Stimulated activated CD8-positive, alpha-beta memory T cell treated with anti-CD3 and anti-CD28 coated beads, Interleukin-2, amount 100 ng/mL, for 1 hour (primary cell): ENCODE measurements around the gene ANKS1B.
"Not testable (repeated sequence)": the region's sequence is repeated elsewhere in the genome, so short reads cannot be mapped to it uniquely, and the experiment has no call there.

ENCODE experiments used
- DNase-seq, 2 donors: peaks; one replicate each; pipeline ENCODE4 v3.0.0-alpha.2; 2020; ENCODE audit warnings: low read depth in 2 of 2

The ANKS1B gene

DNA sequence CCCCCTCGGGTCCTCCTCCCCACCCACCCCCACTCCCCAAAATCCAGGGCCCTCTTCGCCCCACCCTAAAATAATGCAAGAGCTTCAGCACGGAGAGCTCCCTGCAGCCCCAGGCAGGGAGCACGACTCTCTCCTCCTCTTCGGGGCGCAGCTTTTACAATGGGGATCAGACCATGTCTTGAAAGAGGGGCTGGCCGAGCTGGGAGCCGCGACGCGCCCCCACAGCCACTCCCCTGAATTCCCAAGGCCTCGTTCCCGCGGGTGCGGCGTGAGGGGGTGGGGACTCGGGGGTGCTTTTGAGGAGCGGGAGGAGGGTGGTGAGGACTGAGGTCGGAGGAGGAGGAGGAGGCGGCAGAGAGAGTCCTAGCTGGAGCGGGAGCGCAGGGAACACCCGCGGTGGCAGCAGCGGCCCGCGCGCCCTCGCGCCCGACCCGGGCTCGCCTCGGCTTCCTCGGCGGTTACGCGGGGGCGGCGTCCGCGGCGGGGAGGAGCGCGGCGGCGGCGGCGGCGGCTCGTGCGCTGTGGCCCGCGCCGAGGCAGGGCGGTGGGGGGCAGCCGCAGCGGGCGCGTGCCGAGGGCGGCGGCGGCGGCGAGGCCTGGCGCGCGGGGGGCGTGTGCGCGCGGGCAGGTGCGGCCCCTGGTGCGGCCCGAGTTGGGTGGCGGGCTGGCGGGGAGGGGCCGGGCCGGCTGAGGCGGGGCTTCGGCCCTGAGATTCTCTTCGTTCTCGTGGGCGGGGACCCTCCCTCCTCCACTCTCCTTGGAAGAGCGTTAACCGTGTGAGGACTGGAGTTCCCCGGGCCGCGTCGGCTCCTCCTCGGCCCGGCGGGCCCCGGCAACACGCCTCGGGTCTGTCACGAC, at the start of gene ANKS1B:
Gene ANKS1B, minus strand, starts transcription at position 666 of the 858 bp plus-strand sequence. CDS start 699 bp downstream, outside the sequence.
- DNase-seq = no peak

- DNase-seq = no peak
Observed at GRCh38 chr12:100031836-100032235, 47.1 kb upstream of the ANKS1B start.

- no peak for DNase-seq
Observed at GRCh38 chr12:100027671-100028070, 42.9 kb upstream of the ANKS1B start.

DNA sequence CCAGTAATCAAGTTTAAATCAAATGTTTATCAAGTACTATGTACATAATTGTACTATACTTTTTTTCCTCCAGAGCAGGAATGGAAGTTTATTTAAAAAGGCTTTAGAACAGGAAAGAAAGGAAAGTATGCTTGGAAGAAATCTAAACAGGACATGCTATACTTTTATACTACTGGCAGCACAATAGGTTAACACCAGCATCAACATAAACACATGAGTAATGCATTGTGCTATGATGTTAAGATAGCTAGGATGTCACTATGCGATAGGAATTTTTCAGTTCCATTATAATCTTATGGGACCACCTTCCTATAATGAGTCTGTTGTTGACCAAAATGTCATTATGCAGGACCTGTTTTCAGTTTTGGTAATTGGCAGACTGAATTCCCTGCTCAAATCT, 41.5 kb upstream of the ANKS1B start:
- DNase-seq = no peak

DNA sequence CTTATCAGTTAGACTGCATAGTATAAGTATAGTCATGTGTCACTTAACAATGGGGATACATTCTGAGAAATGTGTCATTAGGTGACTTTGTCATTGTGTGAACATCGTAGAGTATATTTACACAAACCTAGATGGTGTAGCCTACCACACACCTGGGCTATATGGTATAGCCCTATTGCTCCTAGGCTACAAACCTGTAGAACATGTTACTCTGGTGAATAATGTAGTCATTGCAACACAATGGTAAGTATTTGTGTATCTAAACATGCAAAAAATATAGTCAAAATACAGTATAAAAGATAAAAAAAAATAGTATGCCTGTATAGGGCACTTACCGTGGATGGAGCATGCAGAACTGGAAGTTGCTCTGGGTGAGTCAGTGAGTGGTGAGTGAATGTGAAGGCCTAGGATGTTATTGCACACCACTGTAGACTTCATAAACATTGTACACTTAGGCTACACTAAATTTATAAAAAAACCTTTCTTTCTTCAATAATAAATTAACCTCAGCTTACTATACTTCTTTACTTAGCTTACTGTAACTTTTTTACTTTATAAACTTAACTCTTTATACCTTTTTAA, 40.3 kb upstream of the ANKS1B start:
- DNase-seq = no peak

- no peak for DNase-seq
Observed at GRCh38 chr12:100020370-100020769, 35.6 kb upstream of the ANKS1B start.

GRCh38 chr12:100017056-100017455, 32.3 kb upstream of the ANKS1B start:
- DNase-seq = no peak

DNA sequence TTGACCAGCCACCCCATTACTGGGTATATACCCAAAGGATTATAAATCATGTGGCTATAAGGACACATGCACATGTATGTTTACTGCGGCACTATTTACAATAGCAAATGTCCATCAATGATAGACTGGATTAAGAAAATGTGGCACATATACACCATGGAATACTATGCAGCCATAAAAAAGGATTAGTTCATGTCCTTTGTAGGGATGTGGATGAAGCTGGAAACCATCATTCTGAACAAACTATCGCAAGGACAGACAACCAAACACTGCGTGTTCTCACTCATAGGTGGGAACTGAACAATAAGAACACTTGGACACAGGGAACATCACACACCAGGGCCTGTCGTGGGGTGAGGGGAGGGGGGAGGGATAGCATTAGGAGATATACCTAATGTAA, 31.6 kb upstream of the ANKS1B start:
- not testable (repeated sequence) for DNase-seq

DNA sequence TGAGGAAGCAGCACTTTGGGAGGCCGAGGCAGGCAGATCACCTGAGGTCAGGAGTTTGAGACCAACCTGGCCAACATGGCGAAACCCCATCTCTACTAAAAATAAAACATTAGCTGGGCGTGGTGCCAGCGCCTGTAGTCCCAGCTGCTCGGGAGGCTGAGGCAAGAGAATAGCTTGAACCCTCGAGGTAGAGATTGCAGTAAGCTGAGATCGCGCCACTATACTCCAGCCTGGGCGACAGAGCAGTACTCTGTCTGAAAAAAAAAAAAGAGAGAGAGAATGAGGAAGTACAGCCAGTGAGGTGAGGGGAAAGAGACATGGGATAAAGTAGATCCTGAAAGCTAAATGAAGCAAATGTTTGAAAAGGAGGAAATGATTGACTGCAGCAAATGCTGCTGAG, 21.1 kb upstream of the ANKS1B start:
- not testable (repeated sequence) for DNase-seq

- no peak for DNase-seq
Observed at GRCh38 chr12:99997806-99998205, 13.1 kb upstream of the ANKS1B start.

DNA sequence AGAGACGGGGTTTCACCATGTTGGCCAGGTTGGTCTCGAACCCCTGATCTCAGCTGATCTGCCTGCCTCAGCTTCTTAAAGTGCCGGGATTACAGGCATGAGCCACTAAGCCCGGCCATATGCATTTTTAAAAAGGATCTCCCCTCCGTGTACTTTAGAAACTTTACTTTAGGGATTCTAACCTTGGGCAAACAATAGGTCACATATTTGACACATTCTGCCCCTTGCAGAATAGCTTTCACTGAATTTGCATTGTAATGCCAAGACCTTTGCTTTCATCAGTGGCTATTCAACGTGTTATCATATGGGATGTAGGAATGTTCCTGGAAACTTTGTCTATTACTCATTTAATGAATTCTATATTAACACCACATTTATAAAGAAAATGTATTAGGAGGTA, 11.4 kb upstream of the ANKS1B start:
- DNase-seq = no peak

DNA sequence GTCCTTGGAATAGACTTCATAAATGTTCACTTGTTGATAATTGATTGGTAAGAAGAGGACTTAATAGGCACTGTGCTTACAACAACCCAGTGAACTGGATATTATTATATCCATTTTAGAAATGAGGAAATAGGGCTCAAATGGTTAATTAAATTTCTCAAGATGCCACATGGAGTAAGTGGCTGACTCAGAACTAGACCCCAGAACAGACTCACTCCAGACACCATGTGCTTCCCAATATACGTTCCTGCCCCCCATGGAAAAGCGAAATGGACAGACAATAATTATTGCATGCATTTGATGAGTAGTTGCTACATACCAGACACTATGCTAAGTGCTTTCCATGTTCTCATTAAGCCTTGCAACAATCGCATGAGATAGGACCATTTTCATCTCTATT, 895 bp upstream of the ANKS1B start:
- DNase-seq = no peak

DNA sequence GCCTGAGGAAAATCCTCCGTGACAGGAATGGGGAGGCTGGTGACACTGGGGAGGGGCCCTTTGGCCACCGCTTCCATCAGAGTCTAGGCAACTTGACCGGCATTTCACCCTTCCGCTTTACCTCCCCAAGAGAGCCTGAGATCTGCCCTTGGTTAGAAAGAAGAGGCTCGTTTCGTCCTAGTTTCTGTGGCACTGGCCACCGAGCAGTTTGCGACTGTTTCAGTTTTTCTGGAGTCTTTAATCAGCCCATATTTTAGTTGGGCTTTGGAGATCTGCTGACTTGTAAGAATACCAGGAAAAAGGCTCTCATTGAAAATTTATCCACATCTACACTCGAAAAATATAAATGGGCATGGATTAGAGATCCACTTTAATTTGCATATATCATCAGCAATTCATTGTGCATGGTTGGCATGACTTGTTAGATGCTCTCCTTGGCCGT, 414 bp upstream of the ANKS1B start:
- DNase-seq = no peak

DNA sequence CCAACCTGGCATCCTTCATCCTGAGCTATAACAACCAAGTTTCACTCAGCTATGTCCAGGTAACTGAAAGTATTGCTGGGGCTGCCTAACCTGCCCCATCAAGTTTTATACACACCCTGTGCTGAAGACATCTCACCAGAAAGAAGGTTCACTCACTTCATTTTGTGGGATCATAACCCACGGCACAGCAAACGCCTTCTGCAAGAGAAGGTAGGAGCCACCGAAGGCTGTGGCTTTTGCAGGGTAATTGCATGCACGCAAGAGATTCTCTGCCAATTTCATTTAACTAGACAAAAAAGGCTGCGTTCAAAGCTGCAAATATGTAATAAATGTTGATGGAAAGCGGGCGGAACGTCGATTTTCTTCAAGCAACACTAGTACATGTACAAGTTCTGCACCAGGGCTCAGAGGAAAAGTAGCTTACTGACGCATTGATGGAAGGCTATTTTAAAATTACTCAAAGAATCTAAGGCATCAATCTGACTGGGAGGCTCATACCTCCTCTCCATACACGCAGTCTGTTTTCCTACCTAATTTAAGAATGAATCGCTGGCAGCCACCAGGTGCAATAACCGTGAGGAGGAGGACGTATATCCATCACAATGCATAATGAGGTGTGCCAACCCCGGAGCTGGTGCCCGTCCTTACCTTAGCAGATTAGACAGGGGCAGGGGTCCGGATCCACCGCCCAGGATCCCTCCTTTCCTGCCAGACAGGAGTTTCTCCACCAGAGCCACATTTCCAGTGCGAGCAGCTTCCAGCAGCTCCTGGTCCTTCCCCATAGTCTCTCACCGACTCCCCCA, 1.1 kb downstream of the ANKS1B start:
- no peak for DNase-seq

DNA sequence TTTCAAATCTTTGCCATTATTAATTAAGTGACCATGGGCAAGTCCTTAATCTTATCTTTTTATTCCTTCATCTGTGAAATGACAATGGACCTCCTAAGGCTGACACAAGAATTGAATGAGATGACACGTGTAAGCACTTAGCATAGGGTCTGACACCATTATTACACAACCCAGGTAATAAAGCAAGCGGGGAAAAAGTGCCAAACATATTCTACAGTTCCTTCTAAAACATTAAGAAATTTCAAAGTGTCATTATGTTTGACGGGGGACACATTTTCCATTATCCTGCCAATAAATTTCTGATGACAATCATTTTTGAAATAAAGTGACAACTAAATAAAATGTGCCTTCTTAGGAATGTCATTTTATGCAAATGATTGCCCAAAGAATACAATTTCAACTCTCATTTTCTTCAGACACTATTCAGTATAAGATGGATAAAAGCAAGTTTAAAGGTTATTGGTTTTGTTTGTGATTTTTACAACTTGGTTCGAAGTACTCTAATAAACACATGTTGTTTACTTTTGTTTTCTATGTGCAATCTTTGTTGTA, 3.0 kb downstream of the ANKS1B start:
- DNase-seq = no peak

DNA sequence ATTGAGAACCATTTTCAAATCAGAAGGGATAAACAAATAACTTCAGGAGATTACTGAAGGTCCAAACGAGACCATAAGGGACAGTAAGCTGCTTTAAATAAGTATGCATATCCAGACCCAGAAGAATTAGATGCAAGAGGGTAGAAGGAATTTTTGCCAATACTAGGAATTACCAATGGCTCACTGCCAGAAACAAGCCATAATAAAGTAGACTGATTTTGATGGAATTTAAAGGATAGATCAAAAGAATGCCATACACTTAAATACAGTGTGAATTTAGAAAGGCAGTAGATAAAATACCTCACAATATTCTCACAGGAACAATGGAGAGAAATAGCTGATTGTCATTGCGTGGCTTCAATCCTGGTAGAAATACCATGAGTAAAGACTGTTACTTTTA, 5.3 kb downstream of the ANKS1B start:
- no peak for DNase-seq

- DNase-seq = no peak
Observed at GRCh38 chr12:99978152-99978551, 6.6 kb downstream of the ANKS1B start.

GRCh38 chr12:99977550-99977949, 7.2 kb downstream of the ANKS1B start:
- DNase-seq = no peak

- DNase-seq = no peak
Observed at GRCh38 chr12:99976762-99977161, 8.0 kb downstream of the ANKS1B start.

DNA sequence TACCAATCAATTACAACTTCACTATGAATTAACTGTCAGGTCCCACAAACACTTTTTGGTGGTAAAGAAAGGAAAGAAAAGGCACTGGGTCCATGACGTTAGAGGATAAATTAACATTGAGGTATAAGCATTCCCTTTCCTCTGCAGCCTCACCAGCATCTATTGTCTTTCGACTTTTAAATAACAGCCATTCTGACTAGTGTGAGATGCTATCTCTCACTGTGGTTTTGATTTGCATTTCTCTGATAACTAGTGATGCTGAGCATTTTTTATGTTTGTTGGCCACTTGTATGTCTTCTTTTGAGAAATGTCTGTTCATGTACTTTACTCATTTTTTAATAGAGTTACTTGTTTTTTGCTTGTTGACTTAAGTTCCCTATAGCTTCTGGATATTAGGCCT, 9.4 kb downstream of the ANKS1B start:
- DNase-seq = no peak

GRCh38 chr12:99974146-99974545, 10.6 kb downstream of the ANKS1B start:
- no peak for DNase-seq

DNA sequence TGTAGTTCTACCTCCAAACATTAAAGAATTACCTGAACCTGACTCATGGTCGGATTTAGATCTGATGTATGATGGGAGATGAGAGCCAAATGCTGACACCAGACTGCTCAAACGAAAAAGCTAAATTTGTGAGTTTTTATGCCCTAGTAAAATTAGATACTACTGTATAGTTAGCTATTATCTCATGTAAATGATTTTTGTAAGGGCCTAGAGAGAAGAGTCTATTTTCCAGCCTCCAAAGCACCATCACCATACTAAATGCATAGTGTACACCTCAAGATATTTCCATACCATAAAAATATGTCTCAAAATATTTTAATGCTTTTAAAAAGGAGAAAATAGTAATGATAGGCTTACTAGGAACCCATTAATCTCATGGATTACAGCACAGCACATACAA, 18.3 kb downstream of the ANKS1B start:
- DNase-seq = no peak
